ENCODE measurements around the gene GALNT6. TPM values are rescaled to one million over a fixed set of nuclear protein-coding genes. Genes with fewer than 3 reads are reported as not detected.

GALNT6 gene
- total and polyA plus RNA-seq, 2 of the 13 experiments (the other 11 are each of a cell fraction or from before 2014, with no cell fraction given), result 1.0 to 1.1 TPM

DNA sequence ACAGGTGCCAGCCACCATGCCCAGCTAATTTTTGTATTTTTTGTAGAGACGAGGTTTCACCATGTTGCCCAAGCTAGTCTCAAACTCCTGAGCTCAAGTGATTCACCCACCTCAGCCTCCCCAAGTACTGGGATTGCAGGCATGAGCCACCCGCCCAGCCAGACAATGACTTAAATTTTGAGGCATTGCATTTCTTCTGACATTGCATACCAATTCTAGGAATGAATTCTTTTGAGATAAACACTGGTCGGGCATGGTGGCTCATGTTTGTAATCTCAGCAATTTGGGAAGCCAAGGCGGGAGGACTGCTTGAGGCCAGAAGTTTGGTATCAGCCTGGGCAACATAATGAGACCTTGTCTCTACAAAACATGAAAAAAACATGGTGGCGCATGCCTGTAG, 42.2 kb downstream of the GALNT6 start:
- Histone ChIP-seq H3K27ac (ENCODE audit: extremely low read length, insufficient read depth, low read length) (no peak overlapping the region), H3K79me2 (ENCODE audit: insufficient read depth, low read length) (no peaks in the 10 kb centered on the region), H3K4me3 (replicated peaks in 1 of 3; ENCODE audit: insufficient read depth in 1 of 3, low read depth in 2 of 3, low read length in 3 of 3) (no peak overlapping the region), H3K36me3 (replicated peaks in 1 of 2; ENCODE audit: control insufficient read depth in 1 of 2, insufficient read depth in 2 of 2, low read length in 2 of 2) (no peaks in the 10 kb centered on the region), H3K4me1 (ENCODE audit: insufficient read depth, low read length) (peaks cover 6% of the 10 kb centered on the region), H3K27me3 (ENCODE audit: control insufficient read depth in 1 of 2, insufficient read depth in 2 of 2, low read length in 2 of 2) (peaks cover 0 to 2% of the 10 kb centered on the region in 2 experiments; a peak in 2 of 5 replicates), H3K9me3 (ENCODE audit: low read length) (no peaks in the 10 kb centered on the region), H3K9ac (ENCODE audit: insufficient read depth, low read depth, low read length) (no peak overlapping the region), H4K20me1 (ENCODE audit: insufficient read depth, low read length) (no peaks in the 10 kb centered on the region), H3K4me2 (ENCODE audit: low read depth, low read length) (no peak overlapping the region), H2AFZ (ENCODE audit: low read length) (no peak overlapping the region)
- no peak for TF ChIP-seq TAF1 (CRISPR knock-in tag; IDR thresholded peaks at IDR 0.05)
- in situ Hi-C loops (cut with HindIII; ENCODE audit: extremely low pct_ligation_motif_present, low pct_unique_long_range_greater_than_20kb) (no loop called here), intact Hi-C loops (cut with micrococcal nuclease; ENCODE audit: unreplicated experiment) (loop anchor here (10.0 kb wide), 1 partner anchor 584 kb away; the partner anchor contains the start of gene ATF1)
- no peak for ATAC-seq
- no peak for DNase-seq (ENCODE audit: low spot score)
- ChIA-PET CTCF (ENCODE audit: low intra/inter-chr PET ratio, low total read pairs) (no interaction called here), POLR2A (no interaction called here)
- WGBS (ENCODE audit: low lambda C conversion rate), result 63% methylated on average over 4 of the region's 5 CpGs
- no peak for FAIRE-seq
- BruUV-seq (replicated peaks), result no TSS peak

- no peak overlapping the region for H3K9ac ChIP-seq (ENCODE audit: insufficient read depth, low read depth, low read length)
- no peaks in the 10 kb centered on the region for H3K36me3 ChIP-seq (replicated peaks in 1 of 2; ENCODE audit: control insufficient read depth in 1 of 2, insufficient read depth in 2 of 2, low read length in 2 of 2)
- H4K20me1 ChIP-seq (ENCODE audit: insufficient read depth, low read length), result no peaks in the 10 kb centered on the region
- peaks cover 6% of the 10 kb centered on the region for H3K4me1 ChIP-seq (ENCODE audit: insufficient read depth, low read length)
- DNase-seq (ENCODE audit: low spot score), result no peak
- WGBS (ENCODE audit: low lambda C conversion rate), result 34% methylated on average over 4 of the region's 4 CpGs
- no peak for FAIRE-seq
- in situ Hi-C loops (cut with HindIII; ENCODE audit: extremely low pct_ligation_motif_present, low pct_unique_long_range_greater_than_20kb) (no loop called here), intact Hi-C loops (cut with micrococcal nuclease; ENCODE audit: unreplicated experiment) (loop anchor here (10.0 kb wide), 1 partner anchor 583 kb away; the partner anchor contains the start of gene ATF1)
- no TSS peak for BruUV-seq (replicated peaks)
- H3K9me3 ChIP-seq (ENCODE audit: low read length), result no peaks in the 10 kb centered on the region
- ChIA-PET CTCF (ENCODE audit: low intra/inter-chr PET ratio, low total read pairs) (no interaction called here), POLR2A (no interaction called here)
- TF ChIP-seq RFXAP (CRISPR knock-in tag; IDR thresholded peaks at IDR 0.05; ENCODE audit: borderline replicate concordance) (no peak), HNRNPUL1 (IDR thresholded peaks at IDR 0.05; ENCODE audit: low read depth, low read length) (no peak), FLYWCH1 (CRISPR knock-in tag; IDR thresholded peaks at IDR 0.05) (no peak), ATAD3A (CRISPR knock-in tag; IDR thresholded peaks at IDR 0.05) (no peak), ELF1 (CRISPR knock-in tag; IDR thresholded peaks at IDR 0.05) (no peak), ZFX (CRISPR knock-in tag; IDR thresholded peaks at IDR 0.05; ENCODE audit: low read depth) (no peak)
- TF ChIP-seq, protein P1, sequence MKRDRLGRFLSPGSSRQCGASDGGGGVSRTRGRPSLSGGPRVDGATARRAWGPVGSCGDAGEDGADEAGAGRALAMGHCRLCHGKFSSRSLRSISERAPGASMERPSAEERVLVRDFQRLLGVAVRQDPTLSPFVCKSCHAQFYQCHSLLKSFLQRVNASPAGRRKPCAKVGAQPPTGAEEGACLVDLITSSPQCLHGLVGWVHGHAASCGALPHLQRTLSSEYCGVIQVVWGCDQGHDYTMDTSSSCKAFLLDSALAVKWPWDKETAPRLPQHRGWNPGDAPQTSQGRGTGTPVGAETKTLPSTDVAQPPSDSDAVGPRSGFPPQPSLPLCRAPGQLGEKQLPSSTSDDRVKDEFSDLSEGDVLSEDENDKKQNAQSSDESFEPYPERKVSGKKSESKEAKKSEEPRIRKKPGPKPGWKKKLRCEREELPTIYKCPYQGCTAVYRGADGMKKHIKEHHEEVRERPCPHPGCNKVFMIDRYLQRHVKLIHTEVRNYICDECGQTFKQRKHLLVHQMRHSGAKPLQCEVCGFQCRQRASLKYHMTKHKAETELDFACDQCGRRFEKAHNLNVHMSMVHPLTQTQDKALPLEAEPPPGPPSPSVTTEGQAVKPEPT (CRISPR knock-in tag; IDR thresholded peaks at IDR 0.05; ENCODE audit: low read depth), result no peak
- no peaks in the 10 kb centered on the region for H3K79me2 ChIP-seq (ENCODE audit: insufficient read depth, low read length)
- H3K4me2 ChIP-seq (ENCODE audit: low read depth, low read length), result no peak overlapping the region
- H3K27me3 ChIP-seq (ENCODE audit: control insufficient read depth in 1 of 2, insufficient read depth in 2 of 2, low read length in 2 of 2), result peaks cover 0 to 2% of the 10 kb centered on the region in 2 experiments; a peak in 2 of 5 replicates
- no peak for ATAC-seq
- H2AFZ ChIP-seq (ENCODE audit: low read length), result no peak overlapping the region
- no peak overlapping the region for H3K4me3 ChIP-seq (replicated peaks in 1 of 3; ENCODE audit: insufficient read depth in 1 of 3, low read depth in 2 of 3, low read length in 3 of 3)
- no peak overlapping the region for H3K27ac ChIP-seq (ENCODE audit: extremely low read length, insufficient read depth, low read length)
Measured at GRCh38 chr12:51348116-51348515, 43.1 kb downstream of the GALNT6 start.

All from HepG2 (cell line).